Karpas-422 (cell line): ENCODE data around the gene OR13H1. TPM values are rescaled to one million over a fixed set of nuclear protein-coding genes. Genes with fewer than 3 reads are reported as not detected.
"Not testable (repeated sequence)": the region's sequence is repeated elsewhere in the genome, so short reads cannot be mapped to it uniquely, and the experiment has no call there.

Source experiments
- DNase-seq: peaks from one replicate; pipeline ENCODE4 v3.0.0-alpha.2; 2015
- H2AFZ ChIP-seq: fragments of 200-600 bp; sonication (generic); 2 replicates; pipeline ENCODE4 v1.6.1; 2014; ENCODE audit warnings: antibody characterized with exemption, low read length, mixed read lengths
- H3K27ac ChIP-seq: fragments of 200-600 bp; sonication (generic); 2 replicates; pipeline ENCODE4 v1.5.1; 2014; ENCODE audit warnings: mild to moderate bottlenecking, low read length, moderate library complexity
- H3K27me3 ChIP-seq: fragments of 200-600 bp; sonication (generic); 2 replicates; pipeline ENCODE4 v1.6.1; 2014; ENCODE audit warnings: low read length, mixed read lengths
- H3K36me3 ChIP-seq: fragments of 200-600 bp; sonication (generic); 2 replicates; pipeline ENCODE4 v1.6.1; 2014; ENCODE audit warnings: low read length, mixed read lengths; ENCODE audit not compliant: insufficient read depth
- H3K4me1 ChIP-seq: fragments of 200-600 bp; sonication (generic); 2 replicates; pipeline ENCODE4 v1.6.1; 2014; ENCODE audit warnings: mild to moderate bottlenecking, low read length, mixed read lengths
- H3K4me2 ChIP-seq: fragments of 200-600 bp; sonication (generic); 2 replicates; pipeline ENCODE4 v1.6.1; 2014; ENCODE audit warnings: low read length, low read depth, mild to moderate bottlenecking; ENCODE audit not compliant: poor library complexity, severe bottlenecking
- H3K4me3 ChIP-seq: fragments of 200-600 bp; sonication (generic); 2 replicates; pipeline ENCODE4 v1.5.1; 2014; ENCODE audit warnings: mild to moderate bottlenecking, antibody characterized with exemption, low read length, mixed read lengths
- H3K79me2 ChIP-seq: fragments of 200-600 bp; sonication (generic); 2 replicates; pipeline ENCODE4 v1.6.1; 2014; ENCODE audit warnings: mild to moderate bottlenecking, low read length, mixed read lengths
- H3K9ac ChIP-seq: fragments of 200-600 bp; sonication (generic); 2 replicates; pipeline ENCODE4 v1.6.0; 2014; ENCODE audit warnings: low read length
- H3K9me2 ChIP-seq: fragments of 200-600 bp; sonication (generic), shearing (Covaris generic); replicated peaks from 2 replicates; pipeline ENCODE4 v1.6.0; 2014; ENCODE audit warnings: mild to moderate bottlenecking, low read length, moderate library complexity; ENCODE audit not compliant: insufficient read depth
- H3K9me3 ChIP-seq: fragments of 300-700, 200-600 bp; sonication (generic); 2 replicates; pipeline ENCODE4 v1.6.1; 2014; ENCODE audit warnings: low read length, mixed read lengths
- H4K20me1 ChIP-seq: fragments of 200-600 bp; sonication (generic); 2 replicates; pipeline ENCODE4 v1.6.1; 2014; ENCODE audit warnings: mild to moderate bottlenecking, antibody characterized with exemption, low read length, low read depth; ENCODE audit not compliant: insufficient read depth
- total RNA-seq: library from RNA; depleted of rRNA; stranded (reverse); fragments of >200 nt; shearing (Covaris generic); gene quantifications from 2 replicates; pipeline ENCODE4 v1.2.3, GENCODE V29; 2014; ENCODE audit warnings: low replicate concordance

The OR13H1 gene
- total RNA-seq, 1 experiment from 2014 or later: not detected

DNA sequence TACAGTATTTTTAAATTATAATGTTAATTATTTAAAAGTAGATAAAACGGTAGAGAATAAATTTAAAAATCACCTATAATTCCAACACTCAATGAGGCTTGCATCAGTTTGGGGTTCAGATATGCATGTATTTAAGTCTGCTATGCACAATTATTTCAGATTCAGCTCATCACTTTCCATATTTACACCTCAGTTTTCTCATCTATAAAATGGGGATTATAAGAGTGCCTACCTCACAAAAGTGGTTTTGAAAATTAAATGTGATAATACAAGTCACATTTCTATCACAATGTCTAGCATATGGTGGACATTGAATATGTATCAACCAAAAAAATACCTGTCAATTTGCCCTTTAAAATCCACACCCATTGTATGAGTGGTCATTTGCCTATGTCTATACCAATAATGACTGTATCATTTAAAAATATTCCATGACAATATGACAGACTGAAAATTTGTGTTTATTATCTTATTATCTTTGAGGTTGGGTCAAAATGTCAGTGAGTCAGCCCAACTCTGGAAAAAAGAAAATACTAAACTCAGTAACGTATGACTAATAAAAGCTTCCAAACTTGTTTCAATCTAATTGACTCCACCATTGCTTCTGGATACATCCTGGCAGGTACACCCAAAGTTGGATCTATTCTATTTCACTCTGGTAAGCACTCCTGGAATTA is 20.8 kb downstream of the OR13H1 start:
- no peaks in the 10 kb centered on the region for H3K9me3 ChIP-seq
- H3K4me1 ChIP-seq: no peaks in the 10 kb centered on the region
- no peak overlapping the region for H3K27ac ChIP-seq
- no peaks in the 10 kb centered on the region for H3K9me2 ChIP-seq
- H3K9ac ChIP-seq: no peak overlapping the region
- 0 out of 2 replicates have a peak, but pooled peaks cover 3% of the 10 kb centered on the region for H3K27me3 ChIP-seq
- no peak overlapping the region for H2AFZ ChIP-seq
- H3K4me3 ChIP-seq: no peak overlapping the region
- no peaks in the 10 kb centered on the region for H3K79me2 ChIP-seq
- no peaks in the 10 kb centered on the region for H3K36me3 ChIP-seq
- DNase-seq: no peak
- H3K4me2 ChIP-seq: no peak overlapping the region
- H4K20me1 ChIP-seq: no peaks in the 10 kb centered on the region

- no peaks in the 10 kb centered on the region for H3K36me3 ChIP-seq
- no peak overlapping the region for H3K27ac ChIP-seq
- H3K9me2 ChIP-seq: no peaks in the 10 kb centered on the region
- H3K9me3 ChIP-seq: no peaks in the 10 kb centered on the region
- no peak overlapping the region for H3K4me2 ChIP-seq
- DNase-seq: no peak
- no peaks in the 10 kb centered on the region for H3K79me2 ChIP-seq
- H3K9ac ChIP-seq: no peak overlapping the region
- 0 out of 2 replicates have a peak, but pooled peaks cover 3% of the 10 kb centered on the region for H3K27me3 ChIP-seq
- H3K4me1 ChIP-seq: no peaks in the 10 kb centered on the region
- no peak overlapping the region for H2AFZ ChIP-seq
- H4K20me1 ChIP-seq: no peaks in the 10 kb centered on the region
- H3K4me3 ChIP-seq: no peak overlapping the region
These were observed 22.0 kb downstream of the OR13H1 start for GRCh38 chrX:131565909-131566308.

- no peak overlapping the region for H3K9ac ChIP-seq
- H3K9me3 ChIP-seq: no peaks in the 10 kb centered on the region
- H3K36me3 ChIP-seq: no peaks in the 10 kb centered on the region
- DNase-seq: no peak
- no peak overlapping the region for H3K27ac ChIP-seq
- no peak overlapping the region for H2AFZ ChIP-seq
- no peaks in the 10 kb centered on the region for H3K79me2 ChIP-seq
- 0 out of 2 replicates have a peak, but pooled peaks cover 3% of the 10 kb centered on the region for H3K27me3 ChIP-seq
- H3K4me2 ChIP-seq: no peak overlapping the region
- H3K4me3 ChIP-seq: no peak overlapping the region
- no peaks in the 10 kb centered on the region for H3K4me1 ChIP-seq
- no peaks in the 10 kb centered on the region for H3K9me2 ChIP-seq
- H4K20me1 ChIP-seq: no peaks in the 10 kb centered on the region
These were observed 27.5 kb downstream of the OR13H1 start for GRCh38 chrX:131571348-131571747.

DNA sequence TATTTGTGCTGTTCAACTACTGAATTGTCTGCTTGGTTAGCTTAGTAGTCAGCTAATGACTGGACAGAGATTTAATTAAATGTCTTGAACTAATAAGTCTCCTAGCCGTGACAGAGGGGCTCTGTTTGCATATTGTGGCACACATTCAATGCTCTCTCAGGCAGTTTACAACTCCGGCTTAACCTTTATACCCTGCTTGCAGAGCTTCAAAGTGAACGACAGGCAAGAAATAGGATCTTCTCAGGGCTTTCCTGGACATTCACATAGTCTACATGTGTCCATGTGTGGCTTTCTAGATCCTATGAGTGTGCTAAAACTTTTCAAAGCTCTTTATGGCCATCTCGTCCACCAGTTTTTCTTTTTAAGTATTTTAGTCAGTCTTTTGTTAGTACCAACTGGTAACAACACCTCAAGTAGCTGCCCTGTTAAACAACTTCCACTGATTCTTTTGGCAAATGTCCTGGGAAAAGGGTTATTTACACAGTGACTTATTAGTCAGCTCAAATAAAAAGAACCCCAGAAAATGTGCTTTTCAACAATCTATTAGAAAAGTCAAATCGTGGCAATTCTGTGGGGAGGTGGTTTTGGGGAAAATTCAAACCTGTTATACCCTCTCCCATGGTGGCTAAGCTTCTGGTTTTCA is 28.6 kb downstream of the OR13H1 start:
- Histone ChIP-seq H3K4me3 (no peak overlapping the region), H3K27ac (no peak overlapping the region), H3K9me2 (no peaks in the 10 kb centered on the region), H4K20me1 (no peaks in the 10 kb centered on the region), H3K79me2 (no peaks in the 10 kb centered on the region), H3K36me3 (no peaks in the 10 kb centered on the region), H3K4me1 (no peaks in the 10 kb centered on the region), H3K27me3 (no peaks in the 10 kb centered on the region), H3K4me2 (no peak overlapping the region), H3K9me3 (no peaks in the 10 kb centered on the region), H3K9ac (no peak overlapping the region), H2AFZ (no peak overlapping the region)
- DNase-seq: no peak

DNA sequence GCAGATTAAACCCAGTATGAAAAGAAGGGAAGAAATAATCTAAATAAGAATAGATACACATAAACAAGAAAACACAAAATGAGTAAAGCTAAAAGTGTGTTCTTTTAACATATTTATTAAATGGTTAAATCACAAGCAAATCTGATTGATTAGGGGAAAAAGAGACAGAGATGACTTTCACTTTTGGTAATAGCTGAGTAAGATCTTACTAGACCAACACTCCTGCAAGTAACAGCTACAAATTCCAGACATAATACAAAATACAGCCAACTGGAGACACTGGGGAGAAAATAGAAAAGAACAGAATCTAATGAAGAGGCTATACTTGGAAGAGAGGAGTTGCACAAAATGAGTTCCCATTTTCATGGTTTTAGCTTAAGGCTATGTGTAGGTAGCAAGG is 33.5 kb downstream of the OR13H1 start:
- Histone ChIP-seq H3K9me3 (no peaks in the 10 kb centered on the region), H3K4me2 (no peak overlapping the region), H2AFZ (no peak overlapping the region), H3K4me3 (no peak overlapping the region), H3K4me1 (no peaks in the 10 kb centered on the region), H3K9me2 (no peaks in the 10 kb centered on the region), H3K9ac (no peak overlapping the region), H4K20me1 (no peaks in the 10 kb centered on the region), H3K27ac (no peak overlapping the region), H3K36me3 (no peaks in the 10 kb centered on the region), H3K27me3 (no peaks in the 10 kb centered on the region), H3K79me2 (no peaks in the 10 kb centered on the region)
- DNase-seq: no peak

DNA sequence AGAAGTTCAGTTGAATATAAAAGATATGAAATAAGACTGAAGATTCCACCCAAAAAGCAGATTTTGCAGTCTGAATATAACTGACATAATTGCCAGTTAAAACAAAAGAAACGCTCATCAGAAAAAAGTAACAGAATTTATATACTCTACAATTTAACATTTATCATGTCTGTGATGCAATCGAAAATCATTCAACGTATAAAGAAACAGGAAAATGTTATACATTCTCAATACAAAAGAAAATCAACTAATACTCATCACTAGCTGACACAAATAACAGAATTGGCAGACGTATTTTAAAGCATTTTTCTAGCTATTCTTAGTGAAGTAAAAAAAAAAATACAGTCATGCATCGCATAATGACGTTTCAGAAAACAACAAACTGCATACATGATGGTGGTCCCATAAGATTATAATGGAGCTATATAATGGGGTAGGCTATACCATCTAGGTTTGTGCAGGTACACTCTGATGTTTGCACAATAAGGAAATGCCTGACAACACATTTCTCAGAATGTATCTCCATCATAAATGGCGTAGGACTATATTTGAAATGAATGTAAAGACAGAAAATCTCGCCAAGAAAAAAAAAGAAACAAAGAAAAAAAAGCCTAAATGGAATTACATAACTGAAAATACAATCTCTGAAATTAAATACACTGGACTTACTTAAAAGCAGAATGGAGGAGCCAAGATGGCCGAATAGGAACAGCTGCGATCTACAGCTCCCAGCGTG is 34.3 kb downstream of the OR13H1 start:
- Histone ChIP-seq H3K36me3 (no peaks in the 10 kb centered on the region), H3K79me2 (no peaks in the 10 kb centered on the region), H3K27me3 (no peaks in the 10 kb centered on the region), H4K20me1 (no peaks in the 10 kb centered on the region), H3K4me2 (no peak overlapping the region), H3K27ac (no peak overlapping the region), H3K9ac (no peak overlapping the region), H3K9me2 (no peaks in the 10 kb centered on the region), H3K4me3 (no peak overlapping the region), H3K9me3 (no peaks in the 10 kb centered on the region), H2AFZ (no peak overlapping the region), H3K4me1 (no peaks in the 10 kb centered on the region)
- no peak for DNase-seq

- H3K4me3 ChIP-seq, H3K4me1 ChIP-seq, H4K20me1 ChIP-seq, H3K9me3 ChIP-seq, H3K9me2 ChIP-seq, DNase-seq, H3K4me2 ChIP-seq, H3K79me2 ChIP-seq, H3K36me3 ChIP-seq, H3K27me3 ChIP-seq, H3K9ac ChIP-seq, H3K27ac ChIP-seq, H2AFZ ChIP-seq: not testable (repeated sequence)
These were observed 35.0 kb downstream of the OR13H1 start for GRCh38 chrX:131578735-131579367.

GRCh38 chrX:131588995-131589394 is 45.1 kb downstream of the OR13H1 start:
- Histone ChIP-seq H4K20me1 (no peaks in the 10 kb centered on the region), H3K79me2 (no peaks in the 10 kb centered on the region), H3K27ac (no peak overlapping the region), H2AFZ (no peak overlapping the region), H3K36me3 (no peaks in the 10 kb centered on the region), H3K4me3 (no peak overlapping the region), H3K9me3 (no peaks in the 10 kb centered on the region), H3K4me1 (no peaks in the 10 kb centered on the region), H3K9ac (no peak overlapping the region), H3K27me3 (no peaks in the 10 kb centered on the region; the same call in 1 of the 2 replicates), H3K9me2 (no peaks in the 10 kb centered on the region), H3K4me2 (no peak overlapping the region)
- DNase-seq: no peak
